ENCODE data around the gene ECI1.

GRCh38 chr16:2277466-2278271, 26.3 kb upstream of the ECI1 start:
- TF ChIP-seq CTCF (IDR thresholded peaks at IDR 0.05; ENCODE audit: low read depth, low read length) = no peak
- TF ChIP-seq POLR2A (IDR thresholded peaks at IDR 0.05; ENCODE audit: extremely low read depth, insufficient read length) = no peak
- TF ChIP-seq MAX (IDR thresholded peaks at IDR 0.05; ENCODE audit: low read depth, low read length) = no peak
